GM15510 (cell line): ENCODE results near the gene GGACT.

Source experiments
- POLR2A ChIP-seq: IDR thresholded peaks from 3 replicates; pipeline ENCODE4 v1.6.1; 2011; ENCODE audit warnings: borderline replicate concordance; ENCODE audit not compliant: insufficient read length; ENCODE audit errors: extremely low read depth

GGACT gene

GRCh38 chr13:100520936-100521850, 67.4 kb downstream of the GGACT start:
- no peak for TF ChIP-seq POLR2A

- TF ChIP-seq POLR2A: no peak
These were observed 69.0 kb downstream of the GGACT start for GRCh38 chr13:100519626-100520025.

- TF ChIP-seq POLR2A: no peak
These were observed 70.1 kb downstream of the GGACT start for GRCh38 chr13:100518394-100519062.

- no peak for TF ChIP-seq POLR2A
These were observed 70.9 kb downstream of the GGACT start for GRCh38 chr13:100517728-100518127.

- no peak for TF ChIP-seq POLR2A
These were observed 71.5 kb downstream of the GGACT start for GRCh38 chr13:100517135-100517534.

GRCh38 chr13:100515410-100515800, 73.2 kb downstream of the GGACT start:
- TF ChIP-seq POLR2A: no peak

- no peak for TF ChIP-seq POLR2A
These were observed 73.7 kb downstream of the GGACT start for GRCh38 chr13:100514788-100515409.

- TF ChIP-seq POLR2A: no peak
These were observed 74.5 kb downstream of the GGACT start for GRCh38 chr13:100513987-100514670.

GRCh38 chr13:100513171-100513570, 75.4 kb downstream of the GGACT start:
- no peak for TF ChIP-seq POLR2A

- no peak for TF ChIP-seq POLR2A
These were observed 76.2 kb downstream of the GGACT start for GRCh38 chr13:100512422-100512821.

GRCh38 chr13:100511466-100511865, 77.1 kb downstream of the GGACT start:
- no peak for TF ChIP-seq POLR2A

GRCh38 chr13:100510208-100510957, 78.2 kb downstream of the GGACT start:
- TF ChIP-seq POLR2A: no peak

GRCh38 chr13:100508996-100509395, 79.6 kb downstream of the GGACT start:
- TF ChIP-seq POLR2A: no peak

- no peak for TF ChIP-seq POLR2A
These were observed 80.1 kb downstream of the GGACT start for GRCh38 chr13:100508455-100508854.

GRCh38 chr13:100506600-100507422, 81.8 kb downstream of the GGACT start:
- no peak for TF ChIP-seq POLR2A
